ENCODE data around the gene AOPEP.

Gene AOPEP

DNA sequence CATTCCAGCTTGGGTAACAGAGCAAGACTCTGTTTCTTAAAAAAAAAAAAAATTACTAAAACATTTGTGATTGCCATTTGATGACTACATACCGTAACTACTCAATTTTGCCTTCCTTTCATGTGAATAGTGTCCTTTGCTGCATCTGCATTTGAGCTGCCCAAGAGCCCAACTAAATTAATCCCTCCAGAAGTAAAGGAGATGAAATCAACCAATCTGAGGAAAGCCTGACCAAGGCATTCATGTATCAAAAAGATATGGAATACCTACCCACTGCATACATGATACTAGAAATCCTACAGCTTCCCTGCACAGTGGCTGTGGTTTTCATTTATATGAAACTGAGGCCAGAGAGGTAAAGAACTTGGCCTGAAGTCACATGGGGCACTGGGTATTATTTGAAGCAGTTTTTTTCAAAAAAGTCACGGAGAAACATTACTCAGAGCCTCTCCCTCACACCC is 177.5 kb downstream of the AOPEP start:
- TF ChIP-seq, protein P1, sequence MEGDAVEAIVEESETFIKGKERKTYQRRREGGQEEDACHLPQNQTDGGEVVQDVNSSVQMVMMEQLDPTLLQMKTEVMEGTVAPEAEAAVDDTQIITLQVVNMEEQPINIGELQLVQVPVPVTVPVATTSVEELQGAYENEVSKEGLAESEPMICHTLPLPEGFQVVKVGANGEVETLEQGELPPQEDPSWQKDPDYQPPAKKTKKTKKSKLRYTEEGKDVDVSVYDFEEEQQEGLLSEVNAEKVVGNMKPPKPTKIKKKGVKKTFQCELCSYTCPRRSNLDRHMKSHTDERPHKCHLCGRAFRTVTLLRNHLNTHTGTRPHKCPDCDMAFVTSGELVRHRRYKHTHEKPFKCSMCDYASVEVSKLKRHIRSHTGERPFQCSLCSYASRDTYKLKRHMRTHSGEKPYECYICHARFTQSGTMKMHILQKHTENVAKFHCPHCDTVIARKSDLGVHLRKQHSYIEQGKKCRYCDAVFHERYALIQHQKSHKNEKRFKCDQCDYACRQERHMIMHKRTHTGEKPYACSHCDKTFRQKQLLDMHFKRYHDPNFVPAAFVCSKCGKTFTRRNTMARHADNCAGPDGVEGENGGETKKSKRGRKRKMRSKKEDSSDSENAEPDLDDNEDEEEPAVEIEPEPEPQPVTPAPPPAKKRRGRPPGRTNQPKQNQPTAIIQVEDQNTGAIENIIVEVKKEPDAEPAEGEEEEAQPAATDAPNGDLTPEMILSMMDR (IDR thresholded peaks at IDR 0.05; ENCODE audit: low read depth, low read length, missing control alignments) = no peak
- in situ Hi-C loops (cut with HindIII; ENCODE audit: low pct_ligation_motif_present, low sequenced_read_pairs) = no loop called here
- Histone ChIP-seq H3K4me3 (ENCODE audit: low read depth, low read length) (no peak overlapping the region), H3K27me3 (replicated peaks) (no peaks in the 10 kb centered on the region), H3K27ac (no peak overlapping the region), H3K36me3 (replicated peaks) (no peaks in the 10 kb centered on the region)
- no peak for DNase-seq

DNA sequence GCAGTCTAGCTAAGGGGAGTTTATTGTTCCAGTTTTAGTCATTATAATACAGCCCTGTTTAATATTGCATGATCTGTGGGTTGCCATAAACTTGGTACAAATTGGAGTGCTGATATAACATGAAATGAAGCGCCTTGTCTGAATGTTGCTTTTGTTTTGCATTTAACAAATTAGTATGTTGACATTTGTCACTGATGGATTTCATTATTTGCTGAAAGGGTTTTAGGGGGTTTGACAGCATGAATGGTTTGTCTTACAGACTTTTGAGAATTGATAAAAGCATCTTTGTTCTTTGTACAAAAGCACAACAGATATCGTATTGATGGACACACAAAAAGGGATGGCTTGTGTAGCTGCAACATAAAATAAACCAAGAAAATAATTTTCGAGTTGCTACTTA is 178.3 kb downstream of the AOPEP start:
- DNase-seq = no peak
- TF ChIP-seq, protein P1 (IDR thresholded peaks at IDR 0.05; ENCODE audit: low read depth, low read length, missing control alignments) = no peak
- Histone ChIP-seq H3K4me3 (ENCODE audit: low read depth, low read length) (no peak overlapping the region), H3K36me3 (replicated peaks) (no peaks in the 10 kb centered on the region), H3K27ac (no peak overlapping the region), H3K27me3 (replicated peaks) (no peaks in the 10 kb centered on the region)
- in situ Hi-C loops (cut with HindIII; ENCODE audit: low pct_ligation_motif_present, low sequenced_read_pairs) = no loop called here

DNA sequence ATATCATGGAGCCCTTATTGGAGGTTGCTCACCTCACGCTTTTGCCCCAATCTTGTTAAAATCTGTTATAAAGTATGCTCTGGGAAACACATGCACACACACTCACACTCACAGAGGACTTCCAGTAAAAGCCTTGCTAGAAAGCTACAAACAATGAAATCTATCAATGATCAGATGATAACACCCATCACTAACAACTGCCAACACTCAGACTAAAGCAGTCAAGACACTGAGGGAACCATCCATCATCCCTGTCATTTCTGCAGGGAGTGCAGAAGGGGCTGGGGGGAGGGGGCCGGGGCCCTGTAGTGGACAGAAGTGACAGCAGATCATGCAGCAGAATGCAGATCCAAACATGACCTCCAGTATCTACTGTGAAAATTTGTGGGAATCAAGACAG is 179.1 kb downstream of the AOPEP start:
- in situ Hi-C loops (cut with HindIII; ENCODE audit: low pct_ligation_motif_present, low sequenced_read_pairs) = no loop called here
- no peak overlapping the region for H3K4me3 ChIP-seq (ENCODE audit: low read depth, low read length)
- TF ChIP-seq, protein P1 (IDR thresholded peaks at IDR 0.05; ENCODE audit: low read depth, low read length, missing control alignments) = no peak
- H3K27ac ChIP-seq = no peak overlapping the region
- H3K27me3 ChIP-seq (replicated peaks) = no peaks in the 10 kb centered on the region
- no peak for DNase-seq
- H3K36me3 ChIP-seq (replicated peaks) = no peaks in the 10 kb centered on the region

DNA sequence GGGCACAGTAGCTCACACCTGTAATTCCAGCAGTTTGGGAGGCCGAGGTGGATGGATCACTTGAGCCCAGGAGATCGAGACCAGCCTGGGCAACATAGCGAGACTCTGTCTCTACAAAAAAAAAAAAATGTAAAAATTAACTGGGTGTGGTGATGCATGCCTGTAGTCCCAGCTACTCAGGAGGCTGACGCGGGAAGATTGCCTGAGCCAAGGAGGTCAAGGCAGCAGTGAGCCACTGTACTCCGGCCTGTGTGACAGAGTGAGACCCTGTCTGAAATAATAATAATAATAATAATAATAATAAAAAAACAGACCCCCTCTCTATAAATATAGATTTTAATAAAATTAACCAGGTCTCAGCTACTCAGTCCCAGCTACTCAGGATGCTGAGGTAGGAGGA is 179.7 kb downstream of the AOPEP start:
- no peak overlapping the region for H3K27ac ChIP-seq
- in situ Hi-C loops (cut with HindIII; ENCODE audit: low pct_ligation_motif_present, low sequenced_read_pairs) = no loop called here
- DNase-seq = no peak

DNA sequence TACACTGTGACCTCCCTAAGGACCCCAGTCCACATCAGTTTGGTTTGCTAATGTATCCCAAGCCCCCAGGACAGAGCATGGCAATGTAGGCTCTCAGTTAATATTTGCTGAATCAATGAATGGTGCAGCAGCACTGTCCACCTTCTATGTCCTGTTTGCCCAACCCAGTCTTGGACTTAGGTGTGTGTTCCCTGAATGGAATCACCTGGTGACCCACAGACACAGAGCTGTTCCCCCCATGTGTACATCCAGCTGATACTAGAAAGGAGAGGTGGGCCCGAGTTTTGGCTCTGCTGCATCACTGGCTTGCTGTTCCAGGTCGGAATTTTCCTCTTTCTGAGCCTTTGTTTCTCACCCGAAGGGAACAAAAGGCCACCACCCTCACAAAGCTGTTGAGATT is 180.2 kb downstream of the AOPEP start:
- no peaks in the 10 kb centered on the region for H3K27me3 ChIP-seq (replicated peaks)
- H3K4me3 ChIP-seq (ENCODE audit: low read depth, low read length) = no peak overlapping the region
- TF ChIP-seq, protein P1 (IDR thresholded peaks at IDR 0.05; ENCODE audit: low read depth, low read length, missing control alignments) = no peak
- H3K36me3 ChIP-seq (replicated peaks) = no peaks in the 10 kb centered on the region
- no peak overlapping the region for H3K27ac ChIP-seq
- DNase-seq = no peak
- in situ Hi-C loops (cut with HindIII; ENCODE audit: low pct_ligation_motif_present, low sequenced_read_pairs) = no loop called here

More for the DNA sequence above, 179.7 kb downstream of the AOPEP start:
- H3K4me3 ChIP-seq (ENCODE audit: low read depth, low read length) = no peak overlapping the region
- H3K27me3 ChIP-seq (replicated peaks) = no peaks in the 10 kb centered on the region
- TF ChIP-seq, protein P1 (IDR thresholded peaks at IDR 0.05; ENCODE audit: low read depth, low read length, missing control alignments) = no peak
- no peaks in the 10 kb centered on the region for H3K36me3 ChIP-seq (replicated peaks)

DNA sequence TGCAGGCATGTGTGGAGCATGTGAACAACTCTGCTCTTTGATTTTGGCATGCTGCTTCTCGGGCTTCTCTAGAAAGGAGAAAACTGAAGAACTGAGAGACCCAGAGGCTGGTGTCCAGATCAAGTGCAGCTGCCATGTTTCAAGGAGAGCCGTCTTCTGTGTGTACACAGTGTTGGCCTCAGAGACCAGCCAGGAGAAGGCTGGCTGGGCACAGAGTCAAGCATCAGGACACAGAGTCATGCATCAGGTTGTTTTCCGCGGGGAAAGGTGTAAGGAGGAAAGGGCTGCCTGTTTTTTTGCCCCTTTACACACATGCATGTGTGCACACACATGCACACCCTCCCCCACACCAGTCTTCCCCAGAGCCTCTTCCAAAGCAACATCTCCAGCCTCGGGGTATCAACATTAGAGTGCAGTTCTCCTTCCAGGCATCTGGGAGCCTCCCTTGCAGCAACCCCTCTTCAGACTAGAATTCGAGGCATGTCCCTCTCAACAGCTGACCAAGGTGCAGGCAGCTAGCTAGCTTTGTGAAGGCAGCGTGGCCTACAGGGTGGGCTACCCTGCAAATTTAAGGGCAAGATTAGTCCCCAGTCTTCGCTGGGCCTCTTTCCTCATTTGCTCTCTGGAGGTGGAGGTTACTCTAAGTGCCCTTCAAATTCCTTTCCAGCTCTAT is 180.9 kb downstream of the AOPEP start:
- H3K36me3 ChIP-seq (replicated peaks) = no peaks in the 10 kb centered on the region
- no peak overlapping the region for H3K27ac ChIP-seq
- in situ Hi-C loops (cut with HindIII; ENCODE audit: low pct_ligation_motif_present, low sequenced_read_pairs) = no loop called here
- no peaks in the 10 kb centered on the region for H3K27me3 ChIP-seq (replicated peaks)
- H3K4me3 ChIP-seq (ENCODE audit: low read depth, low read length) = no peak overlapping the region
- TF ChIP-seq, protein P1 (IDR thresholded peaks at IDR 0.05; ENCODE audit: low read depth, low read length, missing control alignments) = no peak
- no peak for DNase-seq

Measured in brain microvascular endothelial cell (primary cell).